Liver (tissue), 10 donors: ENCODE measurements around the gene PLA2G3. TPM values are rescaled to one million over a fixed set of nuclear protein-coding genes. Genes with fewer than 3 reads are reported as not detected.

ENCODE experiments used
- DNase-seq: peaks from one replicate; pipeline ENCODE4 v3.0.0-alpha.2; 2017; ENCODE audit warnings: low spot score
- H3K27ac ChIP-seq, 2 donors: one replicate each; pipeline ENCODE4 v1.7.0; 2013; ENCODE audit warnings: inconsistent platforms in 2 of 2, low read length in 2 of 2, control low read depth in 1 of 2, low read depth in 1 of 2, mild to moderate bottlenecking in 1 of 2
- H3K27me3 ChIP-seq, 4 donors: one replicate each; pipeline versions ENCODE4 v1.6.1 to v1.7.0; 2013; ENCODE audit warnings: low read length in 3 of 4, inconsistent platforms in 1 of 4, mild to moderate bottlenecking in 1 of 4, moderate library complexity in 1 of 4; ENCODE audit not compliant: control insufficient read depth in 4 of 4, insufficient read depth in 4 of 4
- H3K36me3 ChIP-seq, 4 donors: one replicate each; pipeline versions ENCODE4 v1.6.1 to v1.7.0; 2013; ENCODE audit warnings: low read length in 3 of 4, mild to moderate bottlenecking in 3 of 4, low read depth in 1 of 4, moderate library complexity in 1 of 4; ENCODE audit not compliant: control insufficient read depth in 4 of 4, insufficient read depth in 3 of 4
- H3K4me1 ChIP-seq, 4 donors: one replicate each; pipeline versions ENCODE4 v1.6.1 to v1.7.0; 2013; ENCODE audit warnings: low read length in 3 of 4, mild to moderate bottlenecking in 3 of 4, moderate library complexity in 1 of 4; ENCODE audit not compliant: control insufficient read depth in 4 of 4, insufficient read depth in 4 of 4
- H3K4me3 ChIP-seq, 3 donors: one replicate each; pipeline versions ENCODE4 v1.6.1 to v1.7.0; 2013; ENCODE audit warnings: low read length in 3 of 3, control low read depth in 1 of 3, low read depth in 1 of 3, mild to moderate bottlenecking in 1 of 3
- H3K9ac ChIP-seq, 2 donors: one replicate each; pipeline ENCODE4 v1.7.0; 2013; ENCODE audit warnings: low read length in 2 of 2, mild to moderate bottlenecking in 2 of 2, moderate library complexity in 2 of 2, control low read depth in 1 of 2, low read depth in 1 of 2
- H3K9me3 ChIP-seq, 4 donors: one replicate each; pipeline versions ENCODE4 v1.6.1 to v1.7.0; 2013; ENCODE audit warnings: low read length in 3 of 4; ENCODE audit not compliant: control insufficient read depth in 4 of 4
- CTCF ChIP-seq: fragments of 150-350 bp; IDR thresholded peaks from 2 replicates; pipeline ENCODE4 v1.5.1; 2017; ENCODE audit warnings: improper control_type of control experiment, low read depth, low read length; ENCODE audit not compliant: missing input control
- EGR1 ChIP-seq, 2 donors: IDR thresholded peaks; 2 replicates each; pipeline ENCODE4 v1.6.1; 2016 to 2018; ENCODE audit warnings: antibody characterized with exemption in 2 of 2, low read depth in 2 of 2
- FOXA1 ChIP-seq: IDR thresholded peaks from 2 replicates; pipeline ENCODE4 v1.6.1; 2016; ENCODE audit warnings: antibody characterized with exemption
- FOXA2 ChIP-seq: IDR thresholded peaks from 2 replicates; pipeline ENCODE4 v1.6.1; 2016; ENCODE audit warnings: antibody characterized with exemption
- GABPA ChIP-seq, 2 donors: IDR thresholded peaks in 1 of 2; conservative IDR thresholded peaks in 1 of 2; 2 replicates each; pipeline ENCODE4 v1.6.1; 2016; ENCODE audit warnings: antibody characterized with exemption in 2 of 2, mild to moderate bottlenecking in 1 of 2, moderate library complexity in 1 of 2
- HNF4A ChIP-seq, 2 donors: conservative IDR thresholded peaks; 2 replicates each; pipeline ENCODE4 v1.6.1; 2016; ENCODE audit warnings: antibody characterized with exemption in 2 of 2, mild to moderate bottlenecking in 2 of 2
- HNF4G ChIP-seq: IDR thresholded peaks from 2 replicates; pipeline ENCODE4 v1.6.1; 2016; ENCODE audit warnings: antibody characterized with exemption
- JUND ChIP-seq, 2 donors: IDR thresholded peaks; 2 replicates each; pipeline ENCODE4 v1.6.1; 2016; ENCODE audit warnings: antibody characterized with exemption in 2 of 2
- MAX ChIP-seq: IDR thresholded peaks from 2 replicates; pipeline ENCODE4 v1.6.1; 2016; ENCODE audit warnings: antibody characterized with exemption
- NR2F2 ChIP-seq: IDR thresholded peaks from 2 replicates; pipeline ENCODE4 v1.6.1; 2016; ENCODE audit warnings: antibody characterized with exemption
- RAD21 ChIP-seq, 2 donors: IDR thresholded peaks; 2 replicates each; pipeline ENCODE4 v1.6.1; 2016; ENCODE audit warnings: antibody characterized with exemption in 2 of 2, mild to moderate bottlenecking in 2 of 2
- REST ChIP-seq: IDR thresholded peaks from 2 replicates; pipeline ENCODE4 v1.6.1; 2016; ENCODE audit warnings: antibody characterized with exemption, mild to moderate bottlenecking
- RXRA ChIP-seq, 2 donors: IDR thresholded peaks; 2 replicates each; pipeline ENCODE4 v1.6.1; 2017 to 2018; ENCODE audit warnings: antibody characterized with exemption in 2 of 2, mild to moderate bottlenecking in 1 of 2
- SP1 ChIP-seq: IDR thresholded peaks from 2 replicates; pipeline ENCODE4 v1.6.1; 2018; ENCODE audit warnings: antibody characterized with exemption, mild to moderate bottlenecking
- TAF1 ChIP-seq: conservative IDR thresholded peaks from 2 replicates; pipeline ENCODE4 v1.6.1; 2016; ENCODE audit warnings: antibody characterized with exemption, mild to moderate bottlenecking
- YY1 ChIP-seq: IDR thresholded peaks from 2 replicates; pipeline ENCODE4 v1.6.1; 2016; ENCODE audit warnings: antibody characterized with exemption, mild to moderate bottlenecking
- WGBS: extraction: QIAGEN DNeasy Blood & Tissue Kit; methylation state at CpG from one replicate; pipeline ENCODE4 v1.1.7; 2013; 5-methylcytosine and 5-hydroxymethylcytosine counted together
- polyA plus RNA-seq, 2 donors: library from polyadenylated mRNA; stranded (reverse) in 1 of 2; unstranded in 1 of 2; fragments of 200-250 nt in 1 of 2; fragments of >200 nt in 1 of 2; fragmentation: Nextera tagmentation in 1 of 2; extraction: Ambion mirVana in 1 of 2; gene quantifications; one replicate each; pipeline versions ENCODE4 v1.2.1 to v1.2.3, GENCODE V29; 2013 to 2015
- small RNA-seq: library from RNA; depleted of rRNA; stranded (forward); fragments of <200 nt; gene quantifications from one replicate; pipeline ENCODE3, GENCODE V24; 2014
- total RNA-seq, 2 donors: library from RNA; depleted of rRNA; stranded (reverse); fragments of >200 nt; gene quantifications; one replicate each; pipeline ENCODE4 v1.2.3, GENCODE V29; 2014
- TF ChIP-seq, protein P1 (sequence below): IDR thresholded peaks from 2 replicates; pipeline ENCODE4 v1.6.1; 2016; ENCODE audit warnings: antibody characterized with exemption
- TF ChIP-seq, protein P2 (sequence below): IDR thresholded peaks from 2 replicates; pipeline ENCODE4 v1.6.1; 2016; ENCODE audit warnings: antibody characterized with exemption
- donor health status: healthy.
- donor health status: healthy.
- donor health status: healthy.
- donor health status: healthy.
- donor health status: healthy.

PLA2G3 gene
- total and polyA plus RNA-seq, 4 donors = not detected

GRCh38 chr22:31084811-31085492, 55.4 kb downstream of the PLA2G3 start:
- Histone ChIP-seq H3K9me3 (no peaks in the 10 kb centered on the region), H3K27ac (peak overlapping the region; percentile 22 to 82), H3K4me3 (peak overlapping the region; percentile 61 to 82 (median 75)), H3K36me3 (no peaks in the 10 kb centered on the region), H3K27me3 (no peaks in the 10 kb centered on the region), H3K4me1 (peaks cover 3 to 29% (median 15%) of the 10 kb centered on the region in 4 donors), H3K9ac (peak overlapping the region; percentile 36 to 76)
- TF ChIP-seq, protein P1, sequence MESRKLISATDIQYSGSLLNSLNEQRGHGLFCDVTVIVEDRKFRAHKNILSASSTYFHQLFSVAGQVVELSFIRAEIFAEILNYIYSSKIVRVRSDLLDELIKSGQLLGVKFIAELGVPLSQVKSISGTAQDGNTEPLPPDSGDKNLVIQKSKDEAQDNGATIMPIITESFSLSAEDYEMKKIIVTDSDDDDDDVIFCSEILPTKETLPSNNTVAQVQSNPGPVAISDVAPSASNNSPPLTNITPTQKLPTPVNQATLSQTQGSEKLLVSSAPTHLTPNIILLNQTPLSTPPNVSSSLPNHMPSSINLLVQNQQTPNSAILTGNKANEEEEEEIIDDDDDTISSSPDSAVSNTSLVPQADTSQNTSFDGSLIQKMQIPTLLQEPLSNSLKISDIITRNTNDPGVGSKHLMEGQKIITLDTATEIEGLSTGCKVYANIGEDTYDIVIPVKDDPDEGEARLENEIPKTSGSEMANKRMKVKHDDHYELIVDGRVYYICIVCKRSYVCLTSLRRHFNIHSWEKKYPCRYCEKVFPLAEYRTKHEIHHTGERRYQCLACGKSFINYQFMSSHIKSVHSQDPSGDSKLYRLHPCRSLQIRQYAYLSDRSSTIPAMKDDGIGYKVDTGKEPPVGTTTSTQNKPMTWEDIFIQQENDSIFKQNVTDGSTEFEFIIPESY = no peak
- TF ChIP-seq, protein P2, sequence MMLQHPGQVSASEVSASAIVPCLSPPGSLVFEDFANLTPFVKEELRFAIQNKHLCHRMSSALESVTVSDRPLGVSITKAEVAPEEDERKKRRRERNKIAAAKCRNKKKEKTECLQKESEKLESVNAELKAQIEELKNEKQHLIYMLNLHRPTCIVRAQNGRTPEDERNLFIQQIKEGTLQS = no peak
- TF ChIP-seq CTCF = peak; percentile 61
- no peak for TF ChIP-seq HNF4A (conservative IDR thresholded peaks at IDR 0.05)
- no peak for TF ChIP-seq EGR1 (IDR thresholded peaks at IDR 0.05; ENCODE audit: low read depth in 2 of 2)
- no peak for TF ChIP-seq NR2F2
- TF ChIP-seq REST = peak; percentile 40
- TF ChIP-seq HNF4G = no peak
- no peak for TF ChIP-seq SP1
- TF ChIP-seq FOXA2 = no peak
- no peak for TF ChIP-seq YY1
- no peak for TF ChIP-seq GABPA (IDR thresholded peaks at IDR 0.05 in 1 of 2, conservative IDR thresholded peaks at IDR 0.05 in 1 of 2)
- TF ChIP-seq MAX = no peak
- no peak for TF ChIP-seq JUND (IDR thresholded peaks at IDR 0.05)
- peak; percentile 78 to 83 for TF ChIP-seq RAD21 (IDR thresholded peaks at IDR 0.05)
- TF ChIP-seq FOXA1 = no peak
- no peak for TF ChIP-seq TAF1
- TF ChIP-seq RXRA (IDR thresholded peaks at IDR 0.05) = no peak
- 2% methylated on average over 69 of the region's 69 CpGs for WGBS
- DNase-seq = peak; percentile 85

Small RNAs within 50 kb of the gene (small RNA-seq; reads per million reads assigned to genes)
- 0.35 reads per million, percentile 38 among the genes with 10 or more reads in this experiment for gene MIR3928

Other genes starting within 250 kb of the PLA2G3 start
- 10 to 100 TPM; 11.4 to 12.0 TPM for gene MORC2, start 171.7 kb downstream of the PLA2G3 start, total RNA-seq
- gene MORC2, start 171.7 kb downstream of the PLA2G3 start, polyA plus RNA-seq = 1 to 10 TPM; 4.2 to 8.3 TPM
- gene TUG1, start 171.2 kb downstream of the PLA2G3 start, total RNA-seq = 10 to 100 TPM; 24.8 to 32.9 TPM
- 10 to 100 TPM; 11.3 to 11.6 TPM for gene TUG1, start 171.2 kb downstream of the PLA2G3 start, polyA plus RNA-seq
- 10 to 100 TPM; 11.2 to 47.3 TPM for gene SMTN, start 59.2 kb downstream of the PLA2G3 start, total RNA-seq
- 10 to 100 TPM; 10.1 to 16.4 TPM for gene SMTN, start 59.2 kb downstream of the PLA2G3 start, polyA plus RNA-seq
- 1 to 10 TPM; 3.0 to 9.0 TPM for gene SELENOM, start 32.9 kb downstream of the PLA2G3 start, total RNA-seq
- gene SELENOM, start 32.9 kb downstream of the PLA2G3 start, polyA plus RNA-seq = 10 to 100 TPM; 15.5 to 17.3 TPM
- gene INPP5J, start 17.5 kb downstream of the PLA2G3 start, total RNA-seq = under 1 TPM; 0.14 to 0.17 TPM
- gene INPP5J, start 17.5 kb downstream of the PLA2G3 start, polyA plus RNA-seq = under 1 TPM; 0.06 to 0.08 TPM
- 10 to 100 TPM; 11.7 to 37.4 TPM for gene RNF185, start 19.7 kb upstream of the PLA2G3 start, total RNA-seq
- 10 to 100 TPM; 25.6 to 33.1 TPM for gene RNF185, start 19.7 kb upstream of the PLA2G3 start, polyA plus RNA-seq
- 10 to 100 TPM; 13.6 to 39.2 TPM for gene LIMK2, start 71.8 kb upstream of the PLA2G3 start, total RNA-seq
- gene LIMK2, start 71.8 kb upstream of the PLA2G3 start, polyA plus RNA-seq = 10 to 100 TPM in 1 of 2 donors, 1 to 10 TPM in 1; 6.6 to 13.3 TPM
- gene PIK3IP1, start 152.0 kb upstream of the PLA2G3 start, total RNA-seq = 1 to 10 TPM; 7.3 to 7.8 TPM
- gene PIK3IP1, start 152.0 kb upstream of the PLA2G3 start, polyA plus RNA-seq = 1 to 10 TPM; 3.1 to 4.7 TPM
- gene PATZ1, start 205.8 kb upstream of the PLA2G3 start, total RNA-seq = 10 to 100 TPM; 11.0 to 13.5 TPM
- gene PATZ1, start 205.8 kb upstream of the PLA2G3 start, polyA plus RNA-seq = 1 to 10 TPM; 3.8 to 9.3 TPM